Stimulated activated CD8-positive, alpha-beta memory T cell treated with anti-CD3 and anti-CD28 coated beads, Interleukin-12 subunit alpha, Interleukin-12 subunit beta, amount 100 ng/mL, for 1 hour (primary cell): ENCODE measurements around the gene NPRL2.
A peak's percentile ranks its signal among the peaks of the same experiment; 100 is the strongest.

Source experiments
- DNase-seq: peaks from one replicate; pipeline ENCODE4 v3.0.0-alpha.2; 2020; ENCODE audit warnings: low read depth

Gene NPRL2

GRCh38 chr3:50304601-50305000 is 46.0 kb downstream of the NPRL2 start:
- no peak for DNase-seq

GRCh38 chr3:50303013-50303815 is 47.4 kb downstream of the NPRL2 start, which contains the start of gene HYAL1:
TSS of gene HYAL1 (minus strand) at chr3:50303574. CDS start at chr3:50302956, 618 bp downstream.
- DNase-seq: no peak

- no peak for DNase-seq
Measured at GRCh38 chr3:50302095-50303012, 48.2 kb downstream of the NPRL2 start.

GRCh38 chr3:50300681-50301254 is 49.8 kb downstream of the NPRL2 start:
- DNase-seq: no peak

GRCh38 chr3:50299929-50300680 is 50.5 kb downstream of the NPRL2 start:
- DNase-seq: no peak

GRCh38 chr3:50299638-50299928 is 51.0 kb downstream of the NPRL2 start:
- no peak for DNase-seq

GRCh38 chr3:50298836-50299637 is 51.5 kb downstream of the NPRL2 start, which contains the start of the genes HYAL3 and NAA80:
TSS of gene HYAL3 (minus strand) at chr3:50299405. CDS start at chr3:50295602, 3,803 bp downstream.
TSS of gene NAA80 (minus strand) at chr3:50299405. CDS start at chr3:50297463, 1,942 bp downstream.
- peak; percentile 99 for DNase-seq

- no peak for DNase-seq
Measured at GRCh38 chr3:50297896-50298725, 52.5 kb downstream of the NPRL2 start.

GRCh38 chr3:50297384-50297775 is 53.2 kb downstream of the NPRL2 start:
- no peak for DNase-seq
